Body of pancreas (tissue), 4 donors: ENCODE measurements around the gene P3H1. TPM values are rescaled to one million over a fixed set of nuclear protein-coding genes. Genes with fewer than 3 reads are reported as not detected.
A peak's percentile ranks its signal among the peaks of the same experiment; 100 is the strongest.
"Not testable (repeated sequence)": the region's sequence is repeated elsewhere in the genome, so short reads cannot be mapped to it uniquely, and the experiment has no call there.

ENCODE experiments used
- ATAC-seq: fragments of 150-250 bp; one replicate; pipeline ENCODE4 v1.9.1; 2016
- DNase-seq, 4 donors: peaks; one replicate each; pipeline ENCODE4 v3.0.0-alpha.2; 2019
- H3K27ac ChIP-seq, 4 donors: fragments of 200-600 bp; sonication (generic); 1 replicate in 3 of 4; 2 replicates in 1 of 4; pipeline versions ENCODE4 v1.5.1 to v1.6.1; 2016 to 2019; ENCODE audit warnings: mild to moderate bottlenecking in 1 of 4, mixed read lengths in 1 of 4, moderate library complexity in 1 of 4
- H3K27me3 ChIP-seq, 2 donors: fragments of 200-600 bp; sonication (generic); one replicate each; pipeline ENCODE4 v1.6.0; 2016; ENCODE audit warnings: mild to moderate bottlenecking in 1 of 2
- H3K36me3 ChIP-seq, 2 donors: fragments of 200-600 bp; sonication (generic); replicated peaks in 1 of 2; 2 replicates each; pipeline ENCODE4 v1.5.1; 2016; ENCODE audit warnings: low read depth in 2 of 2; ENCODE audit not compliant: insufficient read depth in 1 of 2
- H3K4me1 ChIP-seq: fragments of 200-600 bp; sonication (generic); one replicate; pipeline ENCODE4 v1.6.0; 2016
- H3K4me3 ChIP-seq, 2 donors: fragments of 200-600 bp; sonication (generic); 1 replicate in 1 of 2; 2 replicates in 1 of 2; pipeline ENCODE4 v1.5.1; 2016 to 2019
- H3K9me3 ChIP-seq, 3 donors: fragments of 200-600 bp; sonication (generic); 1 replicate in 2 of 3; 2 replicates in 1 of 3; pipeline ENCODE4 v1.5.1; 2016
- CTCF ChIP-seq, 7 experiments: fragments of 450-650 bp in 4 of 7; fragments of 200-600 bp in 3 of 7; sonication (generic) in 3 of 7; IDR thresholded peaks; one replicate each; pipeline ENCODE4 v1.5.1; 2016 to 2019; ENCODE audit warnings: antibody characterized with exemption in 7 of 7
- POLR2A ChIP-seq, 3 donors: fragments of 450-650 bp; IDR thresholded peaks; one replicate each; pipeline ENCODE4 v1.6.1; 2016; ENCODE audit warnings: antibody characterized with exemption in 3 of 3, mild to moderate bottlenecking in 2 of 3
- WGBS, 2 donors: methylation state at CpG; one replicate each; pipeline ENCODE4 v1.1.5; 2017; 5-methylcytosine and 5-hydroxymethylcytosine counted together
- intact Hi-C: fragments of 100-400 bp; cut with DNase I; formaldehyde crosslinking; loops from one replicate; pipeline ENCODE4 v1.15.1; 2023
- total RNA-seq, 2 donors: library from RNA; depleted of rRNA; stranded (reverse); fragments of >200 nt; gene quantifications; one replicate each; pipeline ENCODE4 v1.1.0, GENCODE V29; 2016

Gene P3H1
- total RNA-seq, 2 donors from 2014 or later: 16.9 to 34.9 TPM

- no peak for TF ChIP-seq CTCF (IDR thresholded peaks at IDR 0.05)
- TF ChIP-seq POLR2A (IDR thresholded peaks at IDR 0.05): no peak
- Histone ChIP-seq H3K36me3 (peaks cover 4 to 12% of the 10 kb centered on the region in 2 donors), H3K4me3 (no peak overlapping the region), H3K27ac (no peak overlapping the region), H3K27me3 (no peaks in the 10 kb centered on the region), H3K9me3 (no peaks in the 10 kb centered on the region), H3K4me1 (no peaks in the 10 kb centered on the region)
- no peak for DNase-seq
- no peak for ATAC-seq
- intact Hi-C loops: no loop called here
Measured at GRCh38 chr1:42757892-42758275, 8.9 kb downstream of the P3H1 start.

GRCh38 chr1:42756956-42757891, 9.6 kb downstream of the P3H1 start:
- Histone ChIP-seq H3K27ac (no peak overlapping the region), H3K4me1 (no peaks in the 10 kb centered on the region), H3K27me3 (no peaks in the 10 kb centered on the region), H3K4me3 (no peak overlapping the region), H3K9me3 (no peaks in the 10 kb centered on the region), H3K36me3 (peaks cover 4 to 12% of the 10 kb centered on the region in 2 donors)
- WGBS, 2 donors: 74 to 78% methylated on average over 17 of the region's 17 CpGs
- ATAC-seq (peak; percentile 75), DNase-seq (peak in 3 of 4 donors; percentile 21 to 43 (median 23))
- TF ChIP-seq POLR2A (IDR thresholded peaks at IDR 0.05): no peak
- TF ChIP-seq CTCF (IDR thresholded peaks at IDR 0.05): peak; percentile 20 to 65 (median 61)
- intact Hi-C loops: no loop called here

GRCh38 chr1:42753070-42753469, 13.8 kb downstream of the P3H1 start:
- DNase-seq: no peak
- H3K4me1 ChIP-seq: no peaks in the 10 kb centered on the region
- H3K9me3 ChIP-seq: no peaks in the 10 kb centered on the region
- no peak for ATAC-seq
- H3K4me3 ChIP-seq: no peak overlapping the region
- intact Hi-C loops: no loop called here
- WGBS, 2 donors: 73 to 78% methylated on average over 1 of the region's 1 CpG
- H3K27ac ChIP-seq: no peak overlapping the region
- H3K27me3 ChIP-seq: no peaks in the 10 kb centered on the region
- peaks cover 4 to 15% of the 10 kb centered on the region in 2 donors for H3K36me3 ChIP-seq
- TF ChIP-seq CTCF (IDR thresholded peaks at IDR 0.05): no peak
- TF ChIP-seq POLR2A (IDR thresholded peaks at IDR 0.05): no peak

GRCh38 chr1:42752284-42752683, 14.5 kb downstream of the P3H1 start:
- no peak overlapping the region for H3K27ac ChIP-seq
- no peaks in the 10 kb centered on the region for H3K9me3 ChIP-seq
- no peaks in the 10 kb centered on the region for H3K4me1 ChIP-seq
- intact Hi-C loops: no loop called here
- WGBS, 2 donors: 95 to 96% methylated on average over 5 to 6 of the region's 6 CpGs
- DNase-seq: no peak
- TF ChIP-seq CTCF (IDR thresholded peaks at IDR 0.05) (no peak), POLR2A (IDR thresholded peaks at IDR 0.05) (no peak)
- peaks cover 4 to 13% of the 10 kb centered on the region in 2 donors for H3K36me3 ChIP-seq
- H3K4me3 ChIP-seq: no peak overlapping the region
- H3K27me3 ChIP-seq: no peaks in the 10 kb centered on the region
- no peak for ATAC-seq

- DNase-seq, ATAC-seq, H3K27ac ChIP-seq, intact Hi-C loops, H3K4me1 ChIP-seq, H3K9me3 ChIP-seq, H3K27me3 ChIP-seq, H3K4me3 ChIP-seq: not testable (repeated sequence)
- 93 to 99% methylated on average over 8 of the region's 8 CpGs for WGBS, 2 donors
- peaks cover 4 to 15% of the 10 kb centered on the region in 2 donors for H3K36me3 ChIP-seq
Measured at GRCh38 chr1:42751511-42752070, 15.2 kb downstream of the P3H1 start.
